Smooth muscle cell (in vitro differentiated cells): ENCODE results near the gene OR2A14. TPM values are rescaled to one million over a fixed set of nuclear protein-coding genes. Genes with fewer than 3 reads are reported as not detected.
"Not testable (repeated sequence)": the region's sequence is repeated elsewhere in the genome, so short reads cannot be mapped to it uniquely, and the experiment has no call there.

Experiments
- DNase-seq: peaks from one replicate; lab custom pipeline; 2025; ENCODE audit not compliant: unreplicated experiment; lab: John Stamatoyannopoulos, UW
- H2AFZ ChIP-seq: fragments of 200-600 bp; sonication (generic); 2 replicates; pipeline ENCODE4 v1.6.0; 2016; ENCODE audit warnings: antibody characterized with exemption, low read depth, mild to moderate bottlenecking
- H3F3A ChIP-seq: fragments of 200-600 bp; sonication (generic); 2 replicates; pipeline ENCODE4 v1.6.0; 2017; ENCODE audit warnings: antibody characterized with exemption, low read depth
- H3K27ac ChIP-seq: fragments of 200-600 bp; sonication (generic); 2 replicates; pipeline ENCODE4 v1.5.1; 2016; ENCODE audit warnings: low read depth, mild to moderate bottlenecking
- H3K27me3 ChIP-seq: fragments of 200-600 bp; sonication (generic); 2 replicates; pipeline ENCODE4 v1.6.1; 2016; ENCODE audit warnings: low read depth, mild to moderate bottlenecking
- H3K36me3 ChIP-seq: fragments of 200-600 bp; sonication (generic); 2 replicates; pipeline ENCODE4 v1.5.1; 2016; ENCODE audit warnings: low read depth
- H3K4me1 ChIP-seq: fragments of 200-600 bp; sonication (generic); 2 replicates; pipeline ENCODE4 v1.5.1; 2016; ENCODE audit warnings: low read depth
- H3K4me2 ChIP-seq: fragments of 200-600 bp; sonication (generic); 2 replicates; pipeline ENCODE4 v1.6.0; 2016; ENCODE audit warnings: mild to moderate bottlenecking
- H3K4me3 ChIP-seq: fragments of 200-600 bp; sonication (generic); 2 replicates; pipeline ENCODE4 v1.5.1; 2016; ENCODE audit warnings: mild to moderate bottlenecking
- H3K79me2 ChIP-seq: fragments of 200-600 bp; sonication (generic); 2 replicates; pipeline ENCODE4 v1.6.0; 2016; ENCODE audit warnings: low read depth, mild to moderate bottlenecking
- H3K9ac ChIP-seq: fragments of 200-600 bp; sonication (generic); 2 replicates; pipeline ENCODE4 v1.6.0; 2016; ENCODE audit warnings: low read depth
- H3K9me3 ChIP-seq: fragments of 200-600 bp; sonication (generic); replicated peaks from 2 replicates; pipeline ENCODE4 v1.5.1; 2016; ENCODE audit warnings: low read depth
- H4K20me1 ChIP-seq: fragments of 200-600 bp; sonication (generic); 2 replicates; pipeline ENCODE4 v1.6.0; 2016; ENCODE audit warnings: low read depth
- CTCF ChIP-seq: fragments of 200-600 bp; sonication (generic); IDR thresholded peaks from 2 replicates; pipeline ENCODE4 v1.5.1; 2017; ENCODE audit warnings: borderline replicate concordance, mild to moderate bottlenecking, antibody characterized with exemption; ENCODE audit not compliant: insufficient read depth, poor library complexity, severe bottlenecking
- WGBS: methylation state at CpG from one replicate; pipeline ENCODE4 v1.1.7; 2016; ENCODE audit warnings: low lambda C conversion rate; 5-methylcytosine and 5-hydroxymethylcytosine counted together
- polyA plus RNA-seq: library from polyadenylated mRNA; unstranded; fragments of >200 nt; fragmentation: Nextera tagmentation; extraction: Ambion mirVana; gene quantifications from 2 replicates; pipeline ENCODE4 v1.2.1, GENCODE V29; 2016
- small RNA-seq: library from RNA; depleted of rRNA; stranded (forward); fragments of <200 nt; gene quantifications from one replicate; pipeline ENCODE3, GENCODE V24; 2014
- total RNA-seq: library from RNA; depleted of rRNA; stranded (reverse); fragments of >200 nt; gene quantifications from 2 replicates; pipeline ENCODE4 v1.2.3, GENCODE V29; 2014

The OR2A14 gene
- total and polyA plus RNA-seq, 2 experiments from 2014 or later: not detected

DNA sequence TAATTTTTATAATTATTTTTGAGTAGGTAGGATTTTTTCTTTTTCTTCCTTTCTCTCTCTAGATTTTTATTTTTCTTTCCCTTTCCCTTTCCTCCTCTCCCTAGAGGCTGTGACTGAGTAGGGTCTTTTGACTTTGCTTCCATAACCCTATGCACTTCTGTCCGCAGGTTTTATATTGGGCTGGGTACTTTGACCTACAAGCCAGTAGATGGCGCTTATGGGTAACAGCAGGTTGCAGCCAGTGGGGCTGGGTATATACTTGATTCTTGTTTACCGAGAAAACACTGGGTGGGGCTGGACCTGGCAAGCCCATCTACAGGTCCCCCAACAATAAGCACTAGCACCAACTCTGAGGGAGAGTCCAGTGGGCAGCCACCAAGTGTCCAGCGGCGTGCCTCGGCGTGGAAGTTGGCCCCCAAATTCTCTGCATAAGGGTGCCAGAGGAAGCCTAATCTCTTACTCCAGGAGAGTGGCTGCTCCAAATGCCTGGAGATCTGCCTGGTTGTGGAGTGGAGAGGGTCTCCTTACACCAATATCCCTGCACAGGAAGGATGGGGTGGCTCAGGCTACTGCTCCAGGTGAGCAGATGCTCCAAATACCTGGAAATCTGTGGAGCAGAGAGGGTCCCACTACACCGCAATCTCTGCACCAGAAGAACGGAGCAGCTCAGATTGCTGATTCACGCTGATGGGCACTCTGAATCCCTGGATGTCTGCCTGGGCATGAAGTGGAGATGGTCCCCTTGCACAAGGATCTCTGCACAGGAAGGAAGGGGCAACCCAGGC is 55.6 kb downstream of the OR2A14 start:
- not testable (repeated sequence) for H3K4me2 ChIP-seq, DNase-seq, H3K36me3 ChIP-seq, H3K27me3 ChIP-seq, H4K20me1 ChIP-seq, H3K4me3 ChIP-seq, H3F3A ChIP-seq, H2AFZ ChIP-seq, H3K9me3 ChIP-seq, H3K4me1 ChIP-seq, H3K79me2 ChIP-seq, H3K27ac ChIP-seq, H3K9ac ChIP-seq
- TF ChIP-seq CTCF: peak; percentile 53
- 53% methylated on average over 9 of the region's 10 CpGs for WGBS

DNA sequence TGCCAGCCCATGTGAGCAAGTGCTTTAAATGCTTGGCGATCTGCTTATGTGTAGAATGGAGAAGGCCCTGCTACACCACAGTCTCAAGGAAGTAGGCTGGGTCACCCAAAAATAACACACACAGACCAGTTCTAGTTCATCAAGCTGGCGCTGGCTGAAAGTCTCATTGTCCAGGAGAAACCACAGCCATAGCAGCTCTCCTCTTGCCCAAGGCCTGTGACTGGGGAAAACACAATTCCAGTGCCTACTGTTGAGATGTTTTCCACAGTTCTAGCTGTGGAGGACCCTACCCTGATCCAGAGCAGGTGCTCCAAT is 56.1 kb downstream of the OR2A14 start:
- H3K4me1 ChIP-seq, H3K36me3 ChIP-seq, H3K4me2 ChIP-seq, H3K79me2 ChIP-seq, H3K9ac ChIP-seq, H3K27ac ChIP-seq, H3K4me3 ChIP-seq, DNase-seq, H3F3A ChIP-seq, H3K9me3 ChIP-seq, H3K27me3 ChIP-seq, H2AFZ ChIP-seq, H4K20me1 ChIP-seq: not testable (repeated sequence)
- WGBS: 100% methylated on average over 1 of the region's 2 CpGs

Small RNA genes lying within 50 kb of the gene (small RNA-seq; reads per million reads assigned to genes)
- not detected for gene OR2A41P

Other genes with a start within 250 kb of the OR2A14 start
- gene TCAF1, start 221.0 kb upstream of the OR2A14 start, total RNA-seq: 177 and 237 TPM in 2 replicates
- 108 and 147 TPM in 2 replicates for gene TCAF1, start 221.0 kb upstream of the OR2A14 start, polyA plus RNA-seq
- not detected in 2 replicates for gene OR2F2, start 187.9 kb upstream of the OR2A14 start, total RNA-seq
- gene OR2F2, start 187.9 kb upstream of the OR2A14 start, polyA plus RNA-seq: not detected in 2 replicates
- gene OR2F1, start 168.3 kb upstream of the OR2A14 start, total RNA-seq: not detected in 2 replicates
- gene OR2F1, start 168.3 kb upstream of the OR2A14 start, polyA plus RNA-seq: not detected in 2 replicates
- gene OR6B1, start 122.9 kb upstream of the OR2A14 start, total RNA-seq: not detected in 2 replicates
- gene OR6B1, start 122.9 kb upstream of the OR2A14 start, polyA plus RNA-seq: not detected in 2 replicates
- gene OR2A5, start 74.2 kb upstream of the OR2A14 start, total RNA-seq: not detected in 2 replicates
- not detected in 2 replicates for gene OR2A5, start 74.2 kb upstream of the OR2A14 start, polyA plus RNA-seq
- gene OR2A25, start 53.4 kb upstream of the OR2A14 start, total RNA-seq: not detected in 2 replicates
- gene OR2A25, start 53.4 kb upstream of the OR2A14 start, polyA plus RNA-seq: not detected in 2 replicates
- not detected in 2 replicates for gene OR2A12, start 36.9 kb upstream of the OR2A14 start, total RNA-seq
- not detected in 2 replicates for gene OR2A12, start 36.9 kb upstream of the OR2A14 start, polyA plus RNA-seq
- gene OR2A2, start 13.6 kb upstream of the OR2A14 start, total RNA-seq: not detected in 2 replicates
- not detected in 2 replicates for gene OR2A2, start 13.6 kb upstream of the OR2A14 start, polyA plus RNA-seq
- gene CTAGE4, start 60.3 kb downstream of the OR2A14 start, total RNA-seq: 1.2 and 1.8 TPM in 2 replicates
- gene CTAGE4, start 60.3 kb downstream of the OR2A14 start, polyA plus RNA-seq: 0.61 and 1.4 TPM in 2 replicates
- 4.7 and 6.7 TPM in 2 replicates for gene ARHGEF35, start 72.7 kb downstream of the OR2A14 start, total RNA-seq
- gene ARHGEF35, start 72.7 kb downstream of the OR2A14 start, polyA plus RNA-seq: 4.2 and 7.5 TPM in 2 replicates
- gene OR2A42, start 116.4 kb downstream of the OR2A14 start, total RNA-seq: 0.40 TPM in 1 of 2 replicates, not detected in the other
- gene OR2A42, start 116.4 kb downstream of the OR2A14 start, polyA plus RNA-seq: 0.11 TPM in 1 of 2 replicates, not detected in the other
- 0.22 and 2.2 TPM in 2 replicates for gene OR2A7, start 141.6 kb downstream of the OR2A14 start, total RNA-seq
- 0.30 and 0.67 TPM in 2 replicates for gene OR2A7, start 141.6 kb downstream of the OR2A14 start, polyA plus RNA-seq
- 1.3 and 3.9 TPM in 2 replicates for gene CTAGE8, start 146.1 kb downstream of the OR2A14 start, total RNA-seq
- gene CTAGE8, start 146.1 kb downstream of the OR2A14 start, polyA plus RNA-seq: 0.11 and 0.65 TPM in 2 replicates
- gene OR2A1, start 189.2 kb downstream of the OR2A14 start, total RNA-seq: not detected in 2 replicates
- gene OR2A1, start 189.2 kb downstream of the OR2A14 start, polyA plus RNA-seq: 0.07 TPM in 1 of 2 replicates, not detected in the other
- 7.4 and 12.1 TPM in 2 replicates for gene ARHGEF5, start 232.2 kb downstream of the OR2A14 start, total RNA-seq
- gene ARHGEF5, start 232.2 kb downstream of the OR2A14 start, polyA plus RNA-seq: 3.7 and 10.4 TPM in 2 replicates